CD4-positive, alpha-beta T cell treated with Interleukin-21 for 1 hour (primary cell): ENCODE data around the gene HDAC7.
"Not testable (repeated sequence)": the region's sequence is repeated elsewhere in the genome, so short reads cannot be mapped to it uniquely, and the experiment has no call there.

ENCODE experiments used
- DNase-seq: peaks from one replicate; pipeline ENCODE4 v3.0.0-alpha.2; 2020

HDAC7 gene

DNA sequence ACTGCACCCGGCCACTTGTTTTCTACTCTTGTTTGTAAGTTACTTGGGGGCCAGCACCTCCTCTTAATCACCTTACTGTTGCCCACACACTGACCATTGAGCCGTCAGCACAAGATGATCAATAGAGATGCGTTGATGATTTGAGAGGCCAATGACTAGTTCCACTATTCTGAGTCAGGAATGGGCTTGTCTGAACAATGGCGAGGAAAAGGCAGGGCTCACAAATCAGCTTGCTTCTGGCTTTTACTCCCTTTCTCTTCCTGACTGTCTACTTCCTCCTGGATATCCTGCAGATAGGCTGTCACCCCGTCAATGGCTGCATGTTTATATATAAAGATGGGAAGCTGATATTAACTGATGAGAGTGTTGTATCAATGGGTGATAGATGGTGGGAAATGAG lies 29.1 kb upstream of the HDAC7 start:
- no peak for DNase-seq

DNA sequence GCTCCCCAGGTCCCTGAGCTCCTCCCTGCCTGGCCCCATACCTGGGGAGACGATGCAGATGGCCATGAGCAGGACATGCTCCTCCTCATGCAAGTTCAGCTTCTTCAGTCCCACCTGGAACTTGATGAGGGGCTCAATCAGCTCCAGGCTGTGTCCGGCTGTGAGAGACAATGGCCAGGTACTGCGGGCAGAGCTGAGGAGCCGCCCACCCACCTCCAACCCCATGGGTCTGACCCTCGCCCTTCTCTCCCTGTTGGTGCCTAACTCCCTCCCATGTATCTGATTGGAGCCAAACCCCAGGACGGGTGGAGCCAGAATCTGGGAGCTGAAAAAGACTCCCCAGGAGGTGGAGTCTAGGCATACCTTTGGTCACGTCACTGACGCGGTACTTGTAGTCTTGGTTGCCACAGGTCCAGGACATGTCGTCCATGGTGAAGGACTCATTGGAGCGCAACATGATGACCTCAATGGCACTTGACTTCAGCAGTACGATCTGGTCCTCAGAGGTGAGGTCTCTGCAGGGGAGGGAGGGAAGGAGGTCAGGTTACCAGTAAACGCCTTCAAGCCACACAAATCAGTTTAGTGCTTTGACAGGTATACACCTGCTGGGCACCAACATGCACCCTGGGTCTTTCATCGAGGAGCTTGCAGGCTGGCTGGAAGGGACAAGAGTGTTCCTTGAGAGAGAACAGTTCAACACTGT lies 26.7 kb upstream of the HDAC7 start:
- DNase-seq, result no peak

DNA sequence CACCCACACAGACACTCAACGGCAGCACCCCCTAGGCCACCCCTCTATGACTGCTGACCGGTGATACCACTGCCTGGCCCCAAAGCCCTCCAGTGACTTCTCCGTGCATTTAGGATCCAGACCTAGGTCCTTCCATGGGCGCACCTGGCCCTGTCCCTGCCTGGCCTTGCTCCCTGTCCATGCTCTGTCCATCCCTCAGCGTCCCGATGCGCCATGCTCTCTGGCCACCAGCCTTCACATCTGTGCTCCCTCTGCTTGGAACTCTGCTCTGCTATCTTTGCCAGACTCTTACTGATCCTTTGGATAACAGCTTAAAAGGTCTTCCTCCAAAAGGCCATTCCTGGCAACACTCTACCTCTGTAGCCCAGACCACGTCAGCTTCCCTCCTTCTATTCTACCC lies 25.4 kb upstream of the HDAC7 start:
- no peak for DNase-seq

DNA sequence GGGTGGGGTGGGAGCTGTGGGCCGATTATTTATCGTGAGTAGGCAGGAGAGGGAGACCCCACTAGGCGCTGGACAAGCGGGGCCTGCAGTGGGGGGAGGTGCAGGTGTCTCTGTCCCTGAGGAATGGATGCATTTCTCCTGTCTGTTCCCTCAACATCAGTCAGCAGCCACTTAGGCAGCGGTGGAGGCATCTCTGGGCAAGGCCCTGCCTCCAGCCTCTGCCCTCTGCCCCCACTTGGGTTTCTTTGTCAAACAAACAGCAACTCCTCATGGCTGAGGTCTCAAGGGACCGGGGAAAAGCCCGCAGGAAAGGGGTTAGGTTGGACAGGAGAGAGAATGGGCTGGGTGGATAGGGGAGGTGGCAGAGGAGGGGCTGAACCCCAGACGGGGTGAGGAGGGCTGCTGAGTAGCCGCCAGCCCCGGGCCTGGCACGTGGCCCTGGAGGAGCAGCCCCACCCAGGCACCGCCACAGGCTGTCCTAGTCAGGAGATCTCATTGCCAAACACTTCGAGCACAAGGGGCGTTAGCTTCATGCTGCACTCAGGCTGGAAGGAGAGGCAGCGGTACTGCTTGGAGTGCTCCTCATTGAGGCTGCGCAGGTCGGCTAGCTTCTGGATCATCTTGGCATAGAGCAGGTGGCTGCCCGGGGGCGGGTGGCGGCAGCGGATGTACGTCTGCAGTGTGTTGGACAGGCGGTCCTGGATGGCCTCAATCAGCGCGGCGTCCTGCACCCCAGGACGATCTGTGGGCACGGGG lies 24.7 kb upstream of the HDAC7 start:
- DNase-seq, result no peak

DNA sequence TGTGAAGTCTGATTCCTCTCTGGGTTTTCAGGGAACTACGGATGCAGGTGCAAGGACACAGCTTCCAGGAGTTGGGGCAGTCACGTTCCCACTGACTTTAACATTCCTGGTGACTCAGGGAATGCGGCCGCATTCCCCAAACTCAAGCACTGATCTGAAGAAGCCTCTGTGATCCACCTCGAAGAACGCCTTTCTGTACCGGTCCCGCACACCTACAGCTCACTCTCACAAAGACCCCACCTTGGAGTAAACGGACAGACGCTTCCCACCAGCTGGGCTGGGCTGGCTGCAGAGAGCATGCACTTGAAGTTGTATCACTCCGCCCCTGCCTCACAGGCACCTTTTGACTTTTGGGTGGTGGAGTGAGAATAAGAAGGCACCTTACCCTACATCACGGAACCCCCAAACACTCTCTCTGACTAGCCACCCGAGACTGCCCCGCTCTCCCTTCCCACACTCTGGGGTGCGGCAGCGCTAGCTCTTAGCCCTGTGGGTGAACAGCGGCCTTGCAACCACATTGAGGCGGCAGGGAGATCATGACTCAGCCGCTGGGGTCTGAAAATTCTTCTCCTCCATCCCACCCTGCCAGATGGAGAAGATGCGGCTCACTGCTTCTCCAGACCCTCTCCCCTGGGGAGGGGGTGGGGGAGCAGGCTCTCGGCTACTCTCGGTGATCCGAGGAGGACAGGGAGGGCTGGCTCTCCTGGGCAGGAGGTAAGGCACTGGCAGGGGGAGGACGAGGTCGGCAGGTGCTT lies 23.7 kb upstream of the HDAC7 start:
- no peak for DNase-seq

DNA sequence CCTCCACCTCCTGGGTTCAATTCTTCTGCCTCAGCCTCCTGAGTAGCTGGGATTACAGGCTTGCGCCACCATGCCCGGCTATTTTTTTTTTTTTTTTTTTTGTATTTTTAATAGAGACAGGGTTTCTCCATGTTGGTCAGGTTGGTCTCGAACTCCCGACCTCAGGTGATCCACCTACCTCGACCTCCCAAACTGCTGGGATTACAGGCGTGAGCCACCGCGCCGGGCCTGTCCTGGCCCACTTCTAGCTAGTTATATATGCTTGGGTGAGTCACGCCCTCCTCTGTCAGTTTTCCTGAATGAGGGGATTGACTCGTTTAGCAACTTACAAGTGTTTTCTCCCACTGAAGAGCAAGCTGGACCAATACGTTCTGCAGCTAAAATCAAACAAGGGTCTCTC lies 22.8 kb upstream of the HDAC7 start:
- DNase-seq, result not testable (repeated sequence)

DNA sequence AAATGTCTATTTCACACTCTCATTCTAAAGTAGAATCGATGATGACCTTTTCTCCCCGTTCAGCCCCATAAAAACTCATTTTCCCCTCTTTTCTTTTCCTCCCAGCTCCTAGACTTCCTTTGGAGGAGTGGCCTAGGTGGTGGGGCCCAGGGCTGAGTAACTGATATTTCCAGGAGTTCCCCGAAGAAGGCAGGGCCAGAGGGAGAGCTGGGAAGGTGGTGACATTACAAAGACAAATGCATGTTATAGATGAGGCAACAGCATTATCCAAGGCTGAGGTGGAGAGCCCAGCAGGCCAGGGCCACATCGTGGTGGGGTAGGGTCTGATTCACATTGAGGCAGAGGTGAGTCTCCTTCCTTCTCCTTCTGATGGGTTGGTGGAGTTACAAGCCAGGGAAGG lies 22.2 kb upstream of the HDAC7 start:
- DNase-seq, result no peak

DNA sequence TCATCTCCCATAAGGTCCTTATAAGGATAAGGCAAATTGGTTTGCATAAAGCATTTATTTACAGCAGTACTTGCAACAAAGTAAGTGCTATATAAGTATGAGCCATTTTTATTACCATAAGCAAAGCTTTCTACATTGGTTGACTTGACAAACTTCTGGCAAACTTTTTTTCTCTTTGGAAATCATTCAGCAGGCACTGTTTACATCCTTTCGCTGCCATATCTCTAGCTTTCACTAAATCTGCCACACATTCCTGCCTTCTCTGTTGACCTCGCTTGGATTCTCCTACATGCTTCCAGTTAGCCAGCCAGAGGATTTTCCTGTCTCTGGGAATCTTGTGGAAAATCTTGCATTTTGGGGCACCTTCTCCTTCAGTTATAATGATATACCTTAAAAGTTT lies 21.8 kb upstream of the HDAC7 start:
- DNase-seq, result no peak

DNA sequence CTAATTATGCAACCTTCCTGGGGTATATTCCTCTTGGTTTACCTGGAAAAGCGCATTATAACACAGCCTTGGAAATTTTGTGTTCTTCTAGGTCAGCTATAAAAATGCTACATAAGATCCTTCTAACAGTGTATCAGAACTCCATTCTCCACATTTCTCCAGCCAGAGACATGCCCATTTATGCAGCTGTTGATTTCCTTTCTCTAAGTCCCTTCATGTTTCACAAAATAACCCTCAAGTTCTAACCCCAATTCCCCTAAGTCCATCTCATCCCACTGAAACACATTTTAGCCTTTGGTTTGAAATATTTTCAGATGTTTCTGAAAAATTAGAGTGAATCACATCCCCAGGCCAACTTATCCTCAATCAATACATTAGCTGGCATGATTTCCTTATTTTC lies 20.9 kb upstream of the HDAC7 start:
- no peak for DNase-seq

DNA sequence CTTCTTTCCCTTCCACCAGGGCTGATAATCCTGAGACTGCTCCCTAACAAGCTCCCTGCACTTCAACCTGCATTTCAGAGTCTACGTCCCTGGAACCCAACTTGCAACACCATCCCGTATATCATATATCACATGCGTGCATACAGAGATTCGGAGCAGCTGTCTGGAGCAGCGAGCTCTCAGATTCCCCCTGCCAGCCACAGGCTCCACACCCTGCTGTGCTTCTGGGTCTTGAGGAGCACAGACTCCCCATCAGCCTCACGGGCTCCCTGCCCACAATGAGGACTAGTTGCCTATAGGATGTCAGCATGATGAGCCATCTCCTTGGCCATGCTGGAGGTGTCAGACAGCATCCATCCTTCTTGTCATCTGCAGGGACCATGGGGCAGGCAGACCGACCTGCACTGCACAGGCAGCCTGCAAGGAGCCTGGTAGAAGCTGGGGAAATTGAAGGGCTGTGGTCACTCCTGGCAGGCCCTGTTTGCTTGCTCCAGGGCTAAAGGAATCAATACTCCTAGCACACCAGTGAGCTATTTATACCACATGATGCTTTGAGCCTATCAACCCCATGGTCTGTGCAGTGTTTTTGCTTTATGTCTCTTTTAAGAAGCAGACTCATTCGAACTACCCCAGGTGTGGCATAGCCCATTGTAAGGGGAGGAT lies 19.6 kb upstream of the HDAC7 start:
- no peak for DNase-seq

DNA sequence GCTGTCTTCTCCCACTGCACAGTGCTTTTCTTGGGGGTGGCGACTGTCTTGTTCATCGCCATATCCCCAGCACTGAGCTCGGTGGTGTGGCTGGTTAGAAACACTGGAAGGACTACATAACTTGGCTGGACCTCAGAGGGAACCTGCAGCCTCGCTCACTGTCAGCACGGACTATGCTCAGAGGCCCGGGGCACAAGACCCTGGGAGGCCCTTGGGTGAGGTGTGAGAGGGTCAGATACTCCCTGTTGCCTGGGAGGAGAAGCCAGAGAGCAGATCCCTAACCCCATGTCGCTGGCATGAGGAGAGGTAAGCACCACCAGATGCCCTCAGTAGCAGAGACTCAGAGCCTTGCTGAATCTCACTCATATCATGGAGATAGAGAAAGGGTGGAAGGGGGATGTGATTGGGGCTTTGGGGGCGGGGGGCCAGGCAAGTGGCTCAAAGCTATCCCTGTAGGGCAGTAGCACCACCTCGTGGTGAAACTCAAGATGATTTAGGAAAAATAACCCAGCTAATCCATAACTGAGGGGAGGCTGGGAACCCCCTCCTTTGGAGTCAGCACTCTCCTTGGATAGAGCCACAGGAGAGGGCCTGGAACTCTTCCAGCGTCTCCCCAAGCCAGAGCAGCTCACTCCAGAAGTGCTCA lies 18.7 kb upstream of the HDAC7 start:
- DNase-seq, result peak; percentile 51

DNA sequence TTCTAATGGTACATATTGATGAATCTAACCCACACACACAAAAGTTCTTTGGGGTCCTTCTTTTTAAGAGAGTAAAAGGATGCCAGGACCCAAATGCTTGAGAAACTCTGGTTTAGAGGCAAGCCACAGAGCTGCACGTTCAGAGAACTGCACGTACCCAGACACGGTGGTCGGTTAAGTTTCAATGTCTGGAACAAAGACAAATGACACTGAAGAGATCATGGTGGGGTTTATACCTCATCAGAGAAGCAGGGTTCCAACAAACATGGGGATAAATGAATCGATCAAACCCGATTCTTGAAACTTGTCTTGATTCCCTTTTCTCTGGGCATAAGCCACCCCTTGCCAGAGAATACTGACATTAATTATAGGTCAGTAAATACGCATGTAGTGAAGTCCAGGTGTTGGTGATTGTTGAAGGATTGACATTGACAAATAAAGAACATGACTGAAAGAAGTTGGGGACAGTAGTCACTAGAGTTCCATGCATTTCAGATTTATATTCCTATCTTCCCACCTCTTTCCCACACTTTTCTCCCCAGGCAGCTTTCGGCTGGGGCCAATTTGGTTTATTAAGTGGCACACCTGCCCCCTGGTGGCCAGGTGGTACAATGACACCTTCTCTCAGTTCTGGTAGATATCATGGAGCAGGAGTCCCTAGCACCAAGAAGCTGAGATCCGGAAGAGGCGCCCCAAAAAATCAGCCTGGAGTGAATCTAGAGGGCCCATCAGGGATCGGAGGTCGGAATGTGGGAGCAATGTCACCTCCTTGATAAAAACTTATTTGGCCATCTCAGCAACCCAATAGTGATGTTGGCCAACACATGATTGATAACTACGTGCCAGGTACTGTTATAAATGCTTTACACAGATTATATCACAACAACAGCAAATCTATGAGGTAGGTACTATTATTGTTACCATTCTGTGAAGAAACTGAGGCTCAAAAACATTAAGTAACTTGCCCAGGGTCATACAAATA lies 17.8 kb upstream of the HDAC7 start:
- peak; percentile 73 for DNase-seq

DNA sequence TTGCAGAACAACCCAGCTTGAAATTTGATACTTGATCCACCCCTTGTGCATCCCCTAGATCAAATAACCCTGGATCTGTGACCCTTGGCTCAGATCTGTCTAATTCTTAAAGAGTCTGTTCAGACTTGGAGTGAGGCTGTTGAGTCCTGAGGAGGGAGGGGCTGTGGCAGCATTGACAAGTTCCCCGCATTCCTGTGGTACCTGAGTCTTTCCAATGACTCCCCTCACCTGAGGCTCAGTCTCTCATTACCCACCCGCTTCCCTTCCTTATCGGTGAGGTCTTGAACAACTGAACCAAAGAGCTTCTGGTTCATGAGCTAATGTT lies 16.1 kb upstream of the HDAC7 start:
- DNase-seq, result no peak

DNA sequence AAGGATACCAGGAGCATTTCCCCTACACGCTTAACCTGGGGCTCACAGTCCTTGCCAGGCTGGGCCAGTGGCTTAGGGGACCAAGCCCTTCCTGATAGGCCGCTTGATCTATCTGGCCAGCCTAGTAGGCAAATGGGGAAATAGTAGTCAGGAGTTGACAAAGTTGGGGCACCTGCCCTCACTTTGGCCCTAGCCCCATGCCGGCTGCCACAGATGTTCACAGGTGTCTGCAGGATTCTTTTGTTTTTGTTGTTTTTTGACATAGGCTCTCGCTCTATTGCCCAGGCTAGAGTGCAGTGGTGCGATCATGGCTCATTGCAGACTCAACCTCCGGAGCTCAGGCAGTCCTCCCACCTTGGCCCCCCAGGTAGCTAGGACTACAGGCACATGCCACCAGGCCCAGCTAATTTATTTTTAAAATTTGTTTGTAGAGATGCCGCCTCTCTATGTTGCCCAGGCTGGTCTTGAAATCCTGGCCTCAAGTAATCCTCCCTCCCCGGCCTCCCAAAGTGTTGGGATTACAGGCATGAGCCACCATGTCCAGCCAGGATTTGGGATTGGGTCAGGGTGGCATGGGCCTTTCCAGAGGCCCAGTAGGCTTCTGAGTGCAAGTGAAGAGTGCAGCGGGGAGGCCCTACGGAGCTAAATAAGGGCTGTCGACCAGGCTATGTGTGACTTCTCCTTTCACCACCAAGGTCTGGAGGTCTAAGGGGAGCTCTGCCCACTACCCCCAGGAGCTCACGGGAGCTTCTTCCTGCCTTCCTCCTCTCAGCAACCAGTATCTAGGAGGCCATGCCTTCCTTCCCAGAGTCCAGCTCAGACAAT lies 15.5 kb upstream of the HDAC7 start:
- DNase-seq, result no peak

DNA sequence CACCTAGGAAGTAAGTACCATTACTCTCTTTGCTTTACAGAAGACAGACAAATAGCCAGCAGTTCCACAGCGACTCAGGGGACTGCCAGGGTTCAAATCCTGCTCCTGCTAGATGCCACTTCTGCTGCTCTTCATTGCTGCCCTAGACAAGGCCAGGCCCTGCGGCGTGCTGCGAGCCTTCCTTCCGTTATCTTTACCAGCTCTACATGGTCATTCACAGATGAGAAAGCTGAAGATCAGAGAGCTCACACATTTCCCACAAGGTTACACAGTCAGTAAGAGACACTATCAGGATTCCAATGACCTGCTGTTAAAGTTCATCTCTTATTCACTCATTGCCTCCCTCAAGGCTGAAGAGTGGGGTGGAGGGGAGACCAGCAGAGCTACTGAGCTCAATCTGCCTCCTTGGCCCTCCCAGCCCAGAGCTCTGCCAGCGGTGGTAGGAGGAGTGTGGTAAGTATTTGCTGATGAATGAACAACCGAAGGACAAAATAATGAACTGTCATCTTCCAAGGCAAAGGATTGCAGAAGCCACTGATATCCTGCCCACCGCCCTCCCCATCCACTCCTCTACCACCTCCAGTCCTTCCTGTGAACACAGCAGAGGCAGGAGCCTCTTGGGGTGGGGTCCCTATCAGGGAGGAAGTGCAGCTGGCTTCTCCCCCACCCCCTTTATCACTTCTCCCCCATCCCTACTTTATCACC lies 14.6 kb upstream of the HDAC7 start:
- DNase-seq, result no peak

DNA sequence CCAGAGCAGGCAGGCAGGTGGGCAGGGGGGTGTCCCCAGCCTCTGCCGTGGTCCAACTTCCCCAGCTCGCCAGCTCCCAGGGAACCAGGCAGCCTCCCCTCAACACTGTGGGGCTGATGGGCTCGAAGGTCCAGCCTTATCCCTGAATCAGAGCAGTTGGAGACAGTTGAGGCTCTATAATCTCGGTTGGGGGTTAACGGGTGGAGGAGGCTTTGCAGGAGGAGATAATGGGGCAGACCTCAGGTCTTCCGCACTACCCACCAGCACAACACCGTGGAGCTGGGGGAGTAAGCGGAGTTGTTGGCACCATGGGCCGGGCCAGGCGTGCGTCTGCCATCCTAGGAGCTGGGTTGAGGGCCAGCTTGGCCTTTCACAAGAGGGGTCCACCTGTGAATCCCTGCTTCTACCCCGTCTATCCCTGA lies 13.9 kb upstream of the HDAC7 start:
- DNase-seq, result no peak

DNA sequence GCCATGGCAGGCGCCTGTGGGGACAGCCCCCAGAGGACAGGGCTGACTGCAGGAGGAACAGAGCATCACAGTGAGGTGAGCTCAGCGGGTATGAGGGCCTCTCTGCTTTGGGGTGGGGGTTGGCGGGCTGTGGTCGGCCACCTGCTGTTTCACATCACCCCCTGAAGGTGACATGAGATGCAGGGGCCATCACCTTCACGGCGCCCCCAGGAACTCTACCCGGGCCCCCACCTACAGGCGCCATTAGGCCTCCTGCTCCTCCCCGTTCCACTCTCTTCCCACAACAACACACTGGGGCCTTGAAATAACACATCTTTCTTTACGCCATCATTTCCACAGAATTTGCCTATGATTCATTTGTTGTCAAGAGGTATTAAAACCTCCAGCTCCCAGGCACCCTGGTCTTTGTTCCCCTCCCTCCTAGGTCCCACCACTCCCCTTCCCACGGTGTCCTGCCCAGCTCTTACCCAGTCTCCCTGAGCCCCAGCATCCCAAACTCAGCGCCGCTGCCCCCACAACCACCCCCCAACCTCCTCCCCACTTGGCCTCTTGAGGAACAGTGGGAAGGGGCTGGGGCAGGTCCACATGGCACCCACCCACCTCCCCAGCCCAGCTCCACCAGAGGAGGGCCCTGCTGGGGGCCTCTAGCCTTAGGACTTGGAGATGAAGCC lies 12.7 kb upstream of the HDAC7 start:
- no peak for DNase-seq

DNA sequence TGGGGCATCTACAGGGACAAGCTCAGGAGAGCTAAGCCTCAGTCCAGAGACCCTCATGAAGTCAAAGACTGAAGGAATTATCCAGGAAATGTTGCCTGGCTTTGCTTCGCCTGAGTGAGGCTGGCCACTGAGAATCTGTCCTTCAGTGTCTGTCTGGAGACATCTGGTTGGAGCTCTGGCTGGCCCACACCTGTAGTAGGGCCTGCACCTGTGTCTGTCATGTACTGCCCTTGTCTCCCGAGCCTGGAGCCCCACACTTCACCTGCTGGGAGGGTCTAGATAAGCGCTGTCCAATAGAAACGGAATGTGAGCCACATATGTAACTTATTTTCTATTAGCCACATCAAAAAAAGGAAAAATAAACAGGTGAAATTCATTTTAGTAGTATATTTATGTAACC lies 9.9 kb upstream of the HDAC7 start:
- DNase-seq, result no peak

DNA sequence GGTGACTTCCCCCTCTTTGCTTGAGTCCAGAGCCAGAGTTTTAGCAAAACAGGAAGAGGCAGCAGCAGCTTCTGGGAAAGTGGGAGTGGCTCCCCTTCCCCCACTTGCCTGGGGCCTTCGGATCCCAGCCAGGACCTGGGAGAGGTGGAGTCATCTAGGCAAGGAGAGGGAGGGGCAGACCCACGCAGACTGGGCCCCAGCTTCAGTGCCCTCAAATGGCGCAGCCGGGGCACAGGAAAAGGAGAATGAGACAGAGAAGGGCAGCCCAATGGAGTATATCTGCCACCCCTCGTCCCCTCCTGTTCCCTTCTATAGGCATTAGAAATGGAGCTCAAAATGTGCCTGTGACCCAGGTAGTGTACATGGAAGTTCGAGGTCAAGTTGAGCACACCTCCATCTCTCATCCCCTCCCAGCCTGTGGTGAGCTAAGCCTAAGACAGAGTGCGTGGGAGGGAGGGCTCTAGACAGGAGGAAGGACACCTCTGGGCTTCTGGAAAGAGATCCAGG lies 9.3 kb upstream of the HDAC7 start:
- no peak for DNase-seq
